Measurements from ENCODE around the gene RPTOR. TPM values are rescaled to one million over a fixed set of nuclear protein-coding genes. Genes with fewer than 3 reads are reported as not detected.

Gene RPTOR
- total and polyA plus RNA-seq, 2 donors (not counting 1 experiment from before 2014, with no cell fraction given) = 6.7 to 22.8 TPM

GRCh38 chr17:80976701-80977100 is 432.1 kb downstream of the RPTOR start:
- no peak for DNase-seq (ENCODE audit: low read depth in 2 of 2)
- H3K4me2 ChIP-seq (ENCODE audit: extremely low read depth, insufficient read depth, low read length) = no peak overlapping the region
- no peaks in the 10 kb centered on the region for H3K27me3 ChIP-seq (ENCODE audit: control insufficient read depth, insufficient read depth, low read length)
- no peak overlapping the region for H3K4me3 ChIP-seq (replicated peaks in 1 of 4; ENCODE audit: control extremely low read depth in 1 of 4, insufficient read depth in 1 of 4, low read depth in 3 of 4, low read length in 4 of 4)
- H3K9ac ChIP-seq (ENCODE audit: insufficient read depth, low read length) = no peak overlapping the region
- no peaks in the 10 kb centered on the region for H3K9me3 ChIP-seq (ENCODE audit: control insufficient read depth, insufficient read depth, low read depth, low read length)
- H3K79me2 ChIP-seq (ENCODE audit: control insufficient read depth, insufficient read depth, low read length) = no peaks in the 10 kb centered on the region
- H2AFZ ChIP-seq (ENCODE audit: low read length) = no peak overlapping the region
- no peak overlapping the region for H3K27ac ChIP-seq (ENCODE audit: insufficient read depth, low read length)
- H3K36me3 ChIP-seq (ENCODE audit: control insufficient read depth, insufficient read depth, low read length) = no peaks in the 10 kb centered on the region
- H3K4me1 ChIP-seq (ENCODE audit: control insufficient read depth, extremely low read depth, insufficient read depth, low read length) = no peaks in the 10 kb centered on the region
- H4K20me1 ChIP-seq (ENCODE audit: control insufficient read depth, extremely low read depth, insufficient read depth, low read length) = no peaks in the 10 kb centered on the region
- TF ChIP-seq CTCF (conservative IDR thresholded peaks at IDR 0.05 in 1 of 2, IDR thresholded peaks at IDR 0.05 in 1 of 2; ENCODE audit: low read depth in 1 of 2, low read length in 2 of 2) (no peak), EZH2 (IDR thresholded peaks at IDR 0.05; ENCODE audit: low read length, missing control alignments) (no peak)

- Histone ChIP-seq H3K27ac (ENCODE audit: insufficient read depth, low read length) (no peak overlapping the region), H3K4me2 (ENCODE audit: extremely low read depth, insufficient read depth, low read length) (no peak overlapping the region), H3K4me3 (replicated peaks in 1 of 4; ENCODE audit: control extremely low read depth in 1 of 4, insufficient read depth in 1 of 4, low read depth in 3 of 4, low read length in 4 of 4) (no peak overlapping the region), H2AFZ (ENCODE audit: low read length) (no peak overlapping the region), H3K4me1 (ENCODE audit: control insufficient read depth, extremely low read depth, insufficient read depth, low read length) (no peaks in the 10 kb centered on the region), H3K9me3 (ENCODE audit: control insufficient read depth, insufficient read depth, low read depth, low read length) (no peaks in the 10 kb centered on the region), H4K20me1 (ENCODE audit: control insufficient read depth, extremely low read depth, insufficient read depth, low read length) (no peaks in the 10 kb centered on the region), H3K36me3 (ENCODE audit: control insufficient read depth, insufficient read depth, low read length) (no peaks in the 10 kb centered on the region), H3K79me2 (ENCODE audit: control insufficient read depth, insufficient read depth, low read length) (no peaks in the 10 kb centered on the region), H3K27me3 (ENCODE audit: control insufficient read depth, insufficient read depth, low read length) (no peaks in the 10 kb centered on the region), H3K9ac (ENCODE audit: insufficient read depth, low read length) (no peak overlapping the region)
- TF ChIP-seq EZH2 (IDR thresholded peaks at IDR 0.05; ENCODE audit: low read length, missing control alignments) = no peak
- TF ChIP-seq CTCF (conservative IDR thresholded peaks at IDR 0.05 in 1 of 2, IDR thresholded peaks at IDR 0.05 in 1 of 2; ENCODE audit: low read depth in 1 of 2, low read length in 2 of 2) = no peak
- DNase-seq (ENCODE audit: low read depth in 2 of 2) = no peak
These were observed 432.5 kb downstream of the RPTOR start for GRCh38 chr17:80977172-80977571.

GRCh38 chr17:80978499-80979497 is 434.2 kb downstream of the RPTOR start:
- no peak overlapping the region for H2AFZ ChIP-seq (ENCODE audit: low read length)
- TF ChIP-seq CTCF (conservative IDR thresholded peaks at IDR 0.05 in 1 of 2, IDR thresholded peaks at IDR 0.05 in 1 of 2; ENCODE audit: low read depth in 1 of 2, low read length in 2 of 2) (no peak), EZH2 (IDR thresholded peaks at IDR 0.05; ENCODE audit: low read length, missing control alignments) (no peak)
- H3K27me3 ChIP-seq (ENCODE audit: control insufficient read depth, insufficient read depth, low read length) = no peaks in the 10 kb centered on the region
- H3K4me2 ChIP-seq (ENCODE audit: extremely low read depth, insufficient read depth, low read length) = no peak overlapping the region
- no peaks in the 10 kb centered on the region for H3K79me2 ChIP-seq (ENCODE audit: control insufficient read depth, insufficient read depth, low read length)
- H3K4me1 ChIP-seq (ENCODE audit: control insufficient read depth, extremely low read depth, insufficient read depth, low read length) = no peaks in the 10 kb centered on the region
- H3K9me3 ChIP-seq (ENCODE audit: control insufficient read depth, insufficient read depth, low read depth, low read length) = no peaks in the 10 kb centered on the region
- H3K27ac ChIP-seq (ENCODE audit: insufficient read depth, low read length) = no peak overlapping the region
- no peak overlapping the region for H3K4me3 ChIP-seq (replicated peaks in 1 of 4; ENCODE audit: control extremely low read depth in 1 of 4, insufficient read depth in 1 of 4, low read depth in 3 of 4, low read length in 4 of 4)
- H3K36me3 ChIP-seq (ENCODE audit: control insufficient read depth, insufficient read depth, low read length) = no peaks in the 10 kb centered on the region
- H4K20me1 ChIP-seq (ENCODE audit: control insufficient read depth, extremely low read depth, insufficient read depth, low read length) = no peaks in the 10 kb centered on the region
- no peak for DNase-seq (ENCODE audit: low read depth in 2 of 2)
- no peak overlapping the region for H3K9ac ChIP-seq (ENCODE audit: insufficient read depth, low read length)
